Mucosa of stomach (tissue), 1 donor: ENCODE data around the gene IQSEC3.

ENCODE experiments used
- H3K27me3 ChIP-seq: one replicate; pipeline ENCODE4 v1.7.0; 2013; ENCODE audit warnings: mild to moderate bottlenecking, low read length; ENCODE audit not compliant: control insufficient read depth, insufficient read depth
- H3K36me3 ChIP-seq: one replicate; pipeline ENCODE4 v1.7.0; 2013; ENCODE audit warnings: low read length; ENCODE audit not compliant: control insufficient read depth, insufficient read depth
- H3K4me1 ChIP-seq: one replicate; pipeline ENCODE4 v1.7.0; 2013; ENCODE audit warnings: mild to moderate bottlenecking, low read length; ENCODE audit not compliant: control insufficient read depth, insufficient read depth
- H3K4me3 ChIP-seq: one replicate; pipeline ENCODE4 v1.7.0; 2013; ENCODE audit warnings: low read length
- H3K9ac ChIP-seq: one replicate; pipeline ENCODE4 v1.7.0; 2013; ENCODE audit warnings: mild to moderate bottlenecking, low read length, moderate library complexity
- H3K9me3 ChIP-seq: one replicate; pipeline ENCODE4 v1.7.0; 2013; ENCODE audit warnings: mild to moderate bottlenecking, low read length, moderate library complexity; ENCODE audit not compliant: control insufficient read depth
- donor health status: Pancreatic carcinoma.

The IQSEC3 gene

DNA sequence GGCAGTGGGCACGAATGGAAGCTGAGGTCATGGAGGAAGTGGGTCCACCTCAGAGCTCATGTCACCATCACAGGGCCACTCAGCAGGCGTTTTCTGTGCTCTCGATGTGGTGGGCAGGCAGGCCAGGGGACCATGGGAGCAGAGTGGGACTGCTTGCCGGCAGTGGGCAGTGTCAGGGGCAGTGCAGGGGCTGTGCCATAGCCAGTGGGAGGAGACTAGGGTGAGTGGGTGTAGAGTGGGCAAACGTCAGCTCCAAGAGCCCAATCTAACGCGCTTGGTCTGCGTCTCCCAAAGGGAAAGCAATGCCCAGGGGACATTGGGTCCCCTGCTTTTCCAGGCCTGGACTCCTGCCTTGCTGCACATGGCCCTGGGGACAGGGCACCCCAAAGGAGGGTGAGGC lies 89.1 kb downstream of the IQSEC3 start:
- no peak overlapping the region for H3K4me3 ChIP-seq
- no peaks in the 10 kb centered on the region for H3K9me3 ChIP-seq
- H3K9ac ChIP-seq, result no peak overlapping the region
- H3K27me3 ChIP-seq, result peaks cover 6% of the 10 kb centered on the region
- no peaks in the 10 kb centered on the region for H3K36me3 ChIP-seq
- H3K4me1 ChIP-seq, result no peaks in the 10 kb centered on the region

DNA sequence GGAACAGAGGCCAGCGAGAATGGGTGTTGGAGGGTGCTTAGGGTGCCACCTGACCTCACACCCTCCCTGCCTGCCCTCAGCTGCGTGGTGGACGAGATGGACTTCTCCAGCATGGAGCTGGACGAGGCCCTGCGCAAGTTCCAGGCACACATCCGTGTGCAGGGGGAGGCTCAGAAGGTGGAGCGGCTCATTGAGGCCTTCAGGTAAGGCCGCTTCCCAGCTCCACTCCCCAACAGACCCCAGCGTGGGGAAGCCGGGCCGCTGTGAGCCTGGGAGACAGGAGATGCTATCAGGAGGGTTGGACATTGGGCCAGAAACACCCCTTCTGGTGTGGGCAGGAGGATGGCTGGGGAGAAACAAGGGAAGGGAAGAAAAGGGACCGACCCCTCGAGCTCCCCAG lies 90.4 kb downstream of the IQSEC3 start:
- H3K4me1 ChIP-seq, result no peaks in the 10 kb centered on the region

DNA sequence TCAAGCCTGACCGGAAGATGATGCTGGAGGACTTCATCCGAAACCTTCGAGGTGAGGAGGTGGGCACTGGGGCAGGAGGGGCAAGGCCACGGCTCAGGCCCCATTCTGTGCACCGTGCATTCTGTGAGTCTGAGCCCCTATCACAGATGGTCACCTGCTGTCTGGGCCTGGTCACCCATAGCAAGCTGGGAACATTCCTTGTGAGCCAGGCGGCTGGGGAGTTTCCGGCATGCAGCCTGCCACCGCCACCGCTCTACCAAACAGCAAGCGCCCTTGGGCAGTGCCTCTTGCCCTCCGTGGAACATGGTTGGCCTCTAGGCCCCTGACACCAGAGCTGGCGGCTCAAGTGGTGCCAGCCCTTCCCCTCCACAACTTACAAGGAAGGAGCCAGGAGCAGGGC lies 91.1 kb downstream of the IQSEC3 start:
- no peak overlapping the region for H3K9ac ChIP-seq
- H3K4me1 ChIP-seq, result no peaks in the 10 kb centered on the region
- no peaks in the 10 kb centered on the region for H3K27me3 ChIP-seq
- H3K9me3 ChIP-seq, result no peaks in the 10 kb centered on the region
- no peaks in the 10 kb centered on the region for H3K36me3 ChIP-seq
- H3K4me3 ChIP-seq, result no peak overlapping the region

More for the DNA sequence above, 90.4 kb downstream of the IQSEC3 start:
- Histone ChIP-seq H3K4me3 (no peak overlapping the region), H3K36me3 (no peaks in the 10 kb centered on the region), H3K27me3 (peaks cover 5% of the 10 kb centered on the region), H3K9me3 (no peaks in the 10 kb centered on the region), H3K9ac (no peak overlapping the region)

DNA sequence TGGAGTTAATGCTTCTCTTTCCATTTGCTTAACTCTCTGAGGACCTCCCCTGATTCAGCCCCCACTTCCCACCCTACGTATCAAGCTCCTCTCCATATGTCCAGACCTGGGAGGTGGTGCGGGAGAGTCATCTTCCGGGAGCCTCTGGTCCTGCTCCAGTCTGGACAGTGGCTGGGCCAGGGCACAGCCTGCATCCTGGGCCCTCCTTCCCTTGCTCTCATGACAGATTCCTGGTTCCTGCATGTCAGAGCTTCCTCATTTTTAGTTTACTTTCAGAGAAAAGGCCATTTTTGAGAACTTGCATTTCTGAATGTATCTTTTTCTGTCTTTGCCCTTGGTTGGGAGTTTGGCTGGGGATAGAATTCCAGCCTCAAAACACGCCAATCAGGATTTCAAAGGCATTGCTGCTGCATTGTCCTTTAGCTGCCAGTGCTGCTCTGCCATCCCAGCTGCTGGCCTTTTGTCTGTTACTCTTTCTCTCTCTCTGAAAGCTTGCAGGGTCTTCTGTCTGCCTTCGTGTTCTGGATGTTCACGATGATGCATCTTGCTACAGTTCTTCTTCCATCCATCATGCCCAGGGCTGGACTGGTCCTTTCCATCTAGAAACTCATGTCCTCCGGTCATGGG lies 92.7 kb downstream of the IQSEC3 start:
- H3K36me3 ChIP-seq, result no peaks in the 10 kb centered on the region
- no peak overlapping the region for H3K4me3 ChIP-seq
- no peaks in the 10 kb centered on the region for H3K27me3 ChIP-seq
- peaks cover 1% of the 10 kb centered on the region for H3K4me1 ChIP-seq
- H3K9me3 ChIP-seq, result no peaks in the 10 kb centered on the region
- H3K9ac ChIP-seq, result no peak overlapping the region

DNA sequence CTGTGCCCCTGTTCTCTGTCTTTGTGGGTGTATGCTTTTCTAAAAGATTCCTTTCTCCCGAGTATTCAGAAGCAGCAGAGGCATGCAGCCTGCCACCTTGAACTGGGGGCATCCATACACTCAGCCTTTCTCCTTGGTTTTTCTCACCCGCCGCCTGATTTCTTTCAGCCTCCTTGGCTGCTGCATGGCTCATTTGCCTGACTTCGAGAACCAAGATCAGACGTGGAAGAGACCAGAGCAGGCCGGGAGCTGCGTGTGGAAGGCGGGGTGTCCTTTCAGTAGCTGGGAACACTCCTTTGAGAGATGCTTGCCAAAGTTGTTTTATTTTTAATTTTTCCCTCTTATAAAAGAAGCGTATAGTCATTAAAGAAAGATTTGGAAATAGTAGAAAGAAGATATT lies 94.3 kb downstream of the IQSEC3 start:
- H3K4me1 ChIP-seq, result peaks cover 5% of the 10 kb centered on the region
- no peaks in the 10 kb centered on the region for H3K27me3 ChIP-seq
- no peak overlapping the region for H3K4me3 ChIP-seq
- no peak overlapping the region for H3K9ac ChIP-seq
- H3K36me3 ChIP-seq, result no peaks in the 10 kb centered on the region
- no peaks in the 10 kb centered on the region for H3K9me3 ChIP-seq

DNA sequence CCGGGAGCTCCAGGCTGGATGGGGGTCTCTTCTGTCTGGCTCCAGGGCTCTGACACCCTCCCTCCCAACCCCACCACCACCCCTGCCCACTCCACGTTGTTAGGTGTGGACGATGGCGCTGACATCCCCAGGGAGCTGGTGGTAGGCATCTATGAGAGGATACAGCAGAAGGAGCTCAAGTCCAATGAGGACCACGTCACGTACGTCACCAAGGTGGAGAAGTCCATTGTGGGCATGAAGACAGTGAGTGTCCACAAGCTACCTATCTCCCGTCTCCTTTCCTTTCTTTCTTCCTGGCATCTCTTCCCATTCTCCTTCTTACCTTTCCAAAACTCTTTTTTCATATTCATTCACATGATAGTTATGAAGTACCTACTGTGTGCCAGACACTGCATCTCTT lies 95.3 kb downstream of the IQSEC3 start:
- no peaks in the 10 kb centered on the region for H3K27me3 ChIP-seq
- H3K4me1 ChIP-seq, result peaks cover 5% of the 10 kb centered on the region
- no peaks in the 10 kb centered on the region for H3K36me3 ChIP-seq
- H3K9me3 ChIP-seq, result no peaks in the 10 kb centered on the region
- no peak overlapping the region for H3K9ac ChIP-seq
- no peak overlapping the region for H3K4me3 ChIP-seq

DNA sequence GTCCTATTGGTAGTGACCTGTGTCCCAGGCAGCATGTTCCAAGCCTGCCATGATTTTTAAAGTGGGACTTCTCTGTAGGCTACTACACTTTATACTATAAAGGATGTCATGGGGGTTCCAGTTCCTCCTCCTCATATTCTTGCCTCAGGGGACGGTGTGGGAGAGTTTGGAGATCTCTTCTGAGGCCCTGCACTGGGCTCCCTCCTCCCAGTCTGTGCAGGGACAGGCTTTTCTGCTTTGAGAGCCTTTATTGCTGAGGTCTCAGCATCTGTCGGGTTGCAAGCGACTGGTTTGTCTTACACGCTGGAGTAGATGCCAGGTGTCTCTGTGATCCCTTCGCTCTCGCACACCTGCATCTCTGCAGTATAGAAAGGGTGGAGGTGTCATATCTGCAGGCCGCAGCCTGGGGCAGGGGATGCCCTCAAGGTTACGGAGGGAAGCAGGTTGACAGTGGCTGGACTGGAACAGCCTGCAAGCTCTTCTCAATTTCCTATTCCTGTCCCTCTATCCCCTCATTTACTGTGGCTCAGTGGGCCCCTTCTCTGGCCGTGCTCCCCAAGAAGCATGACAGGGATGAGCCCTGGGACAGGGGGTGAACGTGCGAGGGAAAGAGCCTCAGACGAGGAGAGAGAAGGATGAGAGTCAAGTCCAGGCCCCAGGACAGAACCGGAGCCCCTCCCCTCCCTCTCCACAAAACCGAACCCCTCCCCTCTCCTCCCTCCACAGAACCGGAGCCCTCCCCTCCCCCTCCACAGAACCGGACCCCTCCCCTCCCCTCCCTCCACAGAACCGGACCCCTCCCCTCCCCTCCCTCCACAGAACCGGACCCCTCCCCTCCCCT lies 96.1 kb downstream of the IQSEC3 start:
- Histone ChIP-seq H3K9me3 (no peaks in the 10 kb centered on the region), H3K27me3 (no peaks in the 10 kb centered on the region), H3K36me3 (no peaks in the 10 kb centered on the region), H3K4me3 (no peak overlapping the region), H3K4me1 (peaks cover 5% of the 10 kb centered on the region), H3K9ac (no peak overlapping the region)

DNA sequence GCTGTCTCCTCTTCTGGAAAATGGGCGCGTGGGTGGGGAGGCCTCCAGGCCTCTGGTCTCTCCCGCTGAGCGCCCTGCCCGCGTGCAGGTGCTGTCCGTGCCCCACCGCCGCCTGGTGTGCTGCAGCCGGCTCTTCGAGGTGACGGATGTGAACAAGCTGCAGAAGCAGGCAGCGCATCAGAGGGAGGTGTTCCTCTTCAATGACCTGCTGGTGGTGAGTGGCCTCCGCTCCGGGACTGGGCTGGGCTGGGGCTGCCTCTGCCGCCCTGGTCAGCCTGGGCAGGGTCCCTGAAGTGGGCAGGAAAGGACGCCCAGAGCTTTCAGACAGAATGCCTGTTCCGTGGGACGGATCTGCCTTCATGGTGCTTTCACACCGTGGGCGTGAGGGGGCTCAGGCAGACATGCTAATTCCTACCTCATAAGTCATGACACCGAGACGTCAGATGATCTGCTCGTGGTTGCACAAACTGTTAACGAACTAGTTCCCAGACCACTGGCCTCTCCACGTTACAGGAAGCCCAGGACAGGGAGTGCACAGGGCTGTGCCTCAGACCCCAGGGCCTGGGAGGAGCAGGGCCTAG lies 96.9 kb downstream of the IQSEC3 start:
- no peaks in the 10 kb centered on the region for H3K36me3 ChIP-seq
- H3K27me3 ChIP-seq, result no peaks in the 10 kb centered on the region
- H3K9me3 ChIP-seq, result no peaks in the 10 kb centered on the region
- H3K4me1 ChIP-seq, result peaks cover 9% of the 10 kb centered on the region
- H3K9ac ChIP-seq, result no peak overlapping the region
- H3K4me3 ChIP-seq, result no peak overlapping the region

DNA sequence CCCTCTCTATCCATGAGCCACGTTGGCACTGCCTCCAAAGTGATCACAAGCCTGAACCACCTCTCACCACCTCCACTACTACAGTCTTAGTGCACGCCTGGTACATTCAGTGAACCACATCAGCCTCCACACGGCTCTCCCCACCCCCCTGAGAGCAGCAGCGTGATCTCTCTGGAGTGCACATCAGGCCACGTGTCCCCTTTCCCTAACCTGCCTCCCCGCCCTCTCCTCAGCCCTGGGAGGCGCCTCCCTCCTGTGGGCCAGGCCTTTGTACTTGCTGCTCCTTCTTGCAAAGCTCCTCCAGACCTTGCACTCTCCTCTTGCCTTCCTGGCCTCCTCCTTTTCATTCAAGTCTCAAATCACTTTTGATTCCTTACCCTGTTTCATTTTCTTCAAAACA lies 97.6 kb downstream of the IQSEC3 start:
- H3K4me1 ChIP-seq, result peaks cover 9% of the 10 kb centered on the region
- H3K27me3 ChIP-seq, result no peaks in the 10 kb centered on the region
- H3K9me3 ChIP-seq, result no peaks in the 10 kb centered on the region
- no peak overlapping the region for H3K9ac ChIP-seq
- H3K36me3 ChIP-seq, result no peaks in the 10 kb centered on the region
- H3K4me3 ChIP-seq, result no peak overlapping the region

DNA sequence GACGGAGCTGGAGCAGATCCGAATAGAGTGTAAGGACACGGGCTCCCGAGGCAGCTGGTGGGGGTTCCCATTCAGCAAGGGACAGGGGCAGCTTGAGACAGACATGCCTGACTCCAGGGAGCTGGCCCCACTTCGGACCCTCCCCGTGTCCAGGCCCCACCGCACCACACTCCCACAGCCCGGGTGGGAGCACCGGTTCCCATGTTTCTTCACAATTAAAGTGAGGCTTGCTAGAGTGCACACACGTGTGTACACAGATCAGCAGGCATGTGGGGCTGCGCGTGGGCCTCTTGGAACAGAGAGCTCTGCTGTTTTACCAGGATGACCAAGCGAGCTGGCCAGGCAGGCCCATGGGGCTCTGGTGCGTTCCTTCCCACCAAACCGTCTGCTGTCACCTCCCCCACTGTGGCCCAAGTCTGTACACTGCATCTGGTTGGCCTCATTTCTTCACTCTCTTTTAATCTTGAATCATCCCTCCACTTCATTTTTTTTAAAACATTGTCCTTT lies 99.3 kb downstream of the IQSEC3 start:
- Histone ChIP-seq H3K27me3 (peaks cover 3% of the 10 kb centered on the region), H3K4me1 (peaks cover 9% of the 10 kb centered on the region), H3K4me3 (no peak overlapping the region), H3K9me3 (no peaks in the 10 kb centered on the region), H3K36me3 (no peaks in the 10 kb centered on the region), H3K9ac (no peak overlapping the region)

DNA sequence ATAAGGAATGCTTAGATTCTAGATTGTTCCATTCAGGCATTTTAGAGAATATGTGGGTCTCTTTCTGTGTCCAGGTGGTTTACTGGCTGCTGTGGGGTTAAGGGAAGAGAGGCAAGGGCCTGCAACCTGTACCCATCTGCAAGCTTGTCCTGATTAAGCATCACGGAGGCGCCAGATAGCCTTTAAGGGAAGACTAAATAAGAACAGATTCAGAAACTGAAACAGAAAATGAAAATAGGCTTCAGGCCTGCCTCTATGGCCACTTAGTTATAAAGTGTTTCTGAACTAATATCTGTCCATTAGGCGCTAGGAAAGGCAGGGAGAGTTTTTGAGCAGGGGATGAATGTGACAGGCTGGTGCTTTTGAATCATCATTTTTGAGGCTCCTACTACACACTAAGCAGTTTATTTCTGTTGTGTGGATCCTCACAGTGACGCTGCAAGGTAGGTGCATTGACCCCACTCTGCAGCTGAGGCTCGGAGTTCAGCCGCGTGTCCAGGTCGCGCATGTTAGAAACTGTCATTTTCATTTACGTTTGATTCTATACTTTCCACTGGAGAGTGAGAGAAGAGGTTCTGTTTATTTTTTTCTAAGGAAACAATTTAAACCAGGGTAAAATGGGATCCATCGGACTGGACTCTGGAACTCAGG lies 100.0 kb downstream of the IQSEC3 start:
- no peak overlapping the region for H3K9ac ChIP-seq
- H3K27me3 ChIP-seq, result peaks cover 3% of the 10 kb centered on the region

More for the DNA sequence above, 100.0 kb downstream of the IQSEC3 start:
- H3K4me1 ChIP-seq, result peaks cover 12% of the 10 kb centered on the region
- no peaks in the 10 kb centered on the region for H3K9me3 ChIP-seq
- no peak overlapping the region for H3K4me3 ChIP-seq
- H3K36me3 ChIP-seq, result no peaks in the 10 kb centered on the region
